Sciatic nerve (tissue), 2 donors: ENCODE results near the gene EIF5A. TPM values are rescaled to one million over a fixed set of nuclear protein-coding genes. Genes with fewer than 3 reads are reported as not detected.

Source experiments
- ATAC-seq: fragments of 200-7000 bp; cut with Tn5 transposase; one replicate; pipeline ENCODE4 v1.9.1; 2020; ENCODE audit warnings: mild to moderate bottlenecking, moderate library complexity
- DNase-seq: peaks from one replicate; pipeline ENCODE4 v3.0.0-alpha.2; 2020; ENCODE audit warnings: low spot score
- intact Hi-C: fragments of 100-400 bp; cut with DNase I; formaldehyde crosslinking; loops from one replicate; pipeline ENCODE4 v1.14.2; 2022
- total RNA-seq: library from RNA; stranded (reverse); fragmentation: NEBNext Ultra II Directional; extraction: Animal tissue kit (Norgen Biotek cat#: 25700); gene quantifications from one replicate; pipeline ENCODE4 v1.2.1, GENCODE V29; 2021
- donor health status: DM: no; HTN: no; CAD: no.
- donor health status: DM: no; HTN: no; CAD: no.

EIF5A gene
- total RNA-seq: 168 TPM

DNA sequence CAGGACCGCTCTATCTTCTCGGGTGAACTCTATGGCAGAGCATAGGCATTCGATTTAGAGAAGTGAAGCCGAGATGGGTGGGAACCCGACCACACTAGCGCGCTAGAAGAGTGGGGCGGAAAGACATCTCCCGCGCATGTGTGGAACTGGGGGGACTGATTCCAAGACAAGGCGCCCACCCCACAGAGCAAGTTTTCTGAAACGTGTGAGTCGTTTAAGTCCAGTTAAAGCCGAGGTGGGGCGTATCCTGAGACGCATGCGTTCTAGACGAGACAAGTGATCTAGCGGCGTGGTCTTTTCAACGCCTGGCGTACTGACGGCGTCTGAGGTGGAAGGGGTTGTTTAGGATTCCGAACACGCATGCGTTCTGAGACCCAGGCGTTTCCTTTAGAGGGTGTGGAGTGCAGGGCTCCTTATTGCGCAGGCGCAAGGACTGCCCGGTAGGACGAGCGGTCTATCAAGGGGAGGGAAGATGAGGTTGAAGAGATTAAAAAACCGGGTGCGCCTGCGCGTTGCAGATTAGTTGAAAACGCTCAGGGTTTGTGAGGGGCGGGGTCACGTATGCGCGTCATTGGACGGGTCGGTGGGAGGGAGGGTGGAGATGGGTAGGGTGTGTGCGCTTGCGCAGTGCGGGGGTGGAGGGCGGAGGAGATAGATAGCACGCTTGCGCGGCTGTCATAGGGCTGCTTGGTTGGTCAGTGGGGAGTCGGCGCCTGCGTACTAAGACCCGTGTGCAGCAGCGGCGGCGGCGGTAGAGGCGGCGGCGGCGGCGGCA lies at the start of gene EIF5A:
Gene EIF5A, plus strand, starts transcription at position 718 of the 775 bp plus-strand sequence. CDS start 2,008 bp downstream, outside the sequence.
- ATAC-seq: peak; percentile 97
- peak; percentile 100 for DNase-seq
- intact Hi-C loops: no loop called here

DNA sequence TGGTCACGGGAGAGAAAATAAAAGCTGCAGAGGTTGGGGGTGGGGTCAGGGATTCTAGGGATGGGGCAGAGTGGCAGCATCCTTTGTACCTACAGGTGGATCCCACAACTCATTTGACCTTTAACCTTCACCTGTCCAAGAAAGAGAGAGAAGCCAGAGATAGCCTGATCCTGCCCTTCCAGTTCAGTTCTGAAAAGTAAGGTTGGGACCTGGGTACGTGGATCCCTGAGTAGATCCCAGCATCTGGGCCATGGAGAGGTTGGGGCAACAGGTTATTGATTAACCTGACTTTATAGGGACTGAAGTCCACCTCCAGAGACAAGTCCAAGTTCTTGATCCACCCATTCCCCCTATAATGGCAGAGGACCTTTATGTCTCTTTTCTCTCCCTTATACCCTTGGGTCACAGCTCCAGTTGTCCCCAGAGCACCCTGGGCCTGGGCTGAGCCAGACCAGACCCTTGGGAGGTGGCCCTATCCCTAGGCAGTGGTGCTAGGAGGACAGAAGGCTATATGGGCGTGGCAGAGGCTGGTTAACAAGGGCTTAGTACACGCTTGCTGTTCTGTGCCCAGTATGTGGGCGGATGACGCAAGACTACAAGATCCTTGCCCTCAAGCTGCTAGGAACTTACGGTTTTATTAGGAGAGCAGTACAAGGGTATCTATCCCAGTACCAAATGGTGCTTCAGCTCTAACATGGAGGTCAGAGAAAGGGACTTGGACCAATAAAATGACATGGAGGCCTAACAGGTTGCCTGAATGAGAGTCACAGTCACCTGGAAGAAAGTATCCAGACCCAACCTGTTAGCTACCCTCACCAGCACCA lies 48.5 kb upstream of the EIF5A start:
- no peak for DNase-seq

DNA sequence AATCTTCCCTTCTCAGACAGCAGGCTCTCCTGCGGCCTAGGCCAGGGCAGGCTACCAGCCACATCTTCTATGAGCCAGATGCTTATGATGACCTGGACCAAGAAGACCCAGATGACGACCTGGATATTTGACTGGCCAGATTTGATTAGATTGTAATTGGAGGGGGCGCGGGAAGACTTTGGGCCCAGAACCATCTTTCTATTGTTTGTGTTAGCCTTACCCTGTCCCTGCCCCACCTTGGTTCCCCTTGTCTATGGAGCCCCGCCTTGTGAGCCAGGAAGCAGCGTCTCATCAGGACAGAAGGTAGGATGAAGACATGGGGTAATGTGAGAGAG lies 47.9 kb upstream of the EIF5A start:
- DNase-seq (no peak), ATAC-seq (no peak)
- intact Hi-C loops: no loop called here

More for the DNA sequence above, 48.5 kb upstream of the EIF5A start:
- intact Hi-C loops: no loop called here
- peak; percentile 5 for ATAC-seq

DNA sequence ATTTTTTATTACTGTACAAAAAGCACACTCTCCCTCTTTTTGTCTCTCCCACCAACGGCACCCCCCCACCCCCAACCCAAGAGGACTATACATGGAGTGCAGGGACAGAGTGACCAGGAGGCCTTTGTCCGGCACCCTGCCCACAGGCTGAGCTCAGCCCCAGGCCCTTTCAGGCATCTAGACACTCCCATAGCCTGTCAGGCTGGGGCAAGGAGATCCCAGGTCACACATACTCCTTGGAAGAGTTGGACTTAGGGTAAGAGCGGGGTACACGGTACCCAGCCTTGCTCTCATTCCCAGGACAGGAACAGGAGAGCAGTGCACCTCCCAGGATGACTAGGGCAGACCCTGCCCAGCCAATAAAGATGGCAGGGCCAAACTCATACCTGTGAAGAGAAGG lies 47.3 kb upstream of the EIF5A start:
- intact Hi-C loops: no loop called here

DNA sequence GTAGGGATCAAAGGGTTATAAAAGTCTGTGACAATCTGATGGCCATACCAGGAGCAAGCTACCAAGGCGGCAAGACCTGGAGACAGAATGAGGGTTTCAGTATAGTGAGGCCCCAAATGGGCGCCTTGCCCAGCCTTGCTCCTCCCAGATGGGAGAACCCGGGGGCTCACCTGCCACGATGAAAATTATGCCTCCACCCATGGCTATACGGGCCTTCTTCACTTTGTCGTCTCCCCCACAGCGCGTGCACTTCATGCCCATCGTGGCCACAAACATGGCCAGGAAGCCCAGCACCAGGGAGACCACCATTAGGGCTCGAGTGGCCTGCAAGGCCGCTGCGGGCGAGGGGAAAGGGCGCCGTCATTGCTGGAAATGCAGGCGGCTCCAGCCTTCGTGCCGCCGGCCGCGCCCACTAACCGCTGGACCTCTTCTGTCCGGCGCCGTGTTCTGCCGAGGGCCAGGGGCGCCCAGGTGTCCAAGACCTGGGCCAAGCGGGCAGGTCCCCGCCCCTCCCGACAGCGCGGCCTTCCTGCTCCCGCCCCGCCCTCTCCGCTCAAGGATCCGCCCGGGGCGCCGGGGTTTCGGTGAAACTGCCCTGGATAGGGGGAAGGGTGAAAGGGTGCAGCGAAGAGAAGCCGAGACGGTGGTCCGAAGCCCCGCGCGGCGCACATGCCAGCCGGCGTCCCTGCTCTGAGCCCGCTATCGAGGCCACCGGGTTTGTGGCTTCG lies 46.6 kb upstream of the EIF5A start:
- DNase-seq: no peak
- peak; percentile 29 for ATAC-seq
- intact Hi-C loops: no loop called here

More for the DNA sequence above, 47.3 kb upstream of the EIF5A start:
- DNase-seq: no peak
- ATAC-seq: no peak

DNA sequence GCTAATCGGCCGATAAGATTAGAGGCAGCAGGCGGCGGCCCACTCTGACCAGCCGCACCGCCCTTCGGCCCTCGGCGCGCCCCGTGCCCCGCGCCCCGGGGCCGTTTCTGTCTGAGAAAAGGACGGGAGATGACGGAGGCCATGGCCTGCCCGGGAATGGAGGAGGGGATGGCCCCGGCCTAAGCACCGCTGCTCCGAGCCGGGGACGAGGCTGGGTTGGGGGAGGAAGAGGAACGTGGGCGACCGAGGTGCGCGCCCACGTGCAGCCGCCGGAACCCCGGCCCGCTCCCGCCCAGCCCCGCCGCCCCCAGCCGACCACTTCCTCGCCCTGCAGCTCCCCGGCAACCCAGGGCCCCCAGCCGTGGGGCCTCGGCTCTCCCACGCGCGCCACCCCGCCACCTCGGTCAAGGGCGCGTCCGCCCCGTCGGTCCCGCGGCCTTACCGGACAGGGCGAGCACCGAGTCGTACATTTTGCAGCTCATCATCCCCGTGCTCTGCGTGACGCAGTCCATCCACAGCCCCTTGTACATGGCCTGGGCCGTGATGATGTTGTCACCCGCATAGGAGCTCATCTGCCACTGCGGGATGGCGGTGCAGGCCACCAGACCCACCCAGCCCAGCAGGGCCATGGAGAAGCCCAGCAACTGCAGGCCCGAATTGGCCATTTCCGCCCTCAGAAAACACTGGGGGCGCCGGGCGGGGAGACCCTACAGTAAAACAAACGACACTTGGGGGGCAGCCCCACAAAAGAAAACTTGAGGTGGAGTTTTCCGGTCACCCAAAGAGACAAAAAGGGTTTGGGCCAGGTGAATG lies 45.8 kb upstream of the EIF5A start:
- intact Hi-C loops: no loop called here
- ATAC-seq (no peak), DNase-seq (no peak)

DNA sequence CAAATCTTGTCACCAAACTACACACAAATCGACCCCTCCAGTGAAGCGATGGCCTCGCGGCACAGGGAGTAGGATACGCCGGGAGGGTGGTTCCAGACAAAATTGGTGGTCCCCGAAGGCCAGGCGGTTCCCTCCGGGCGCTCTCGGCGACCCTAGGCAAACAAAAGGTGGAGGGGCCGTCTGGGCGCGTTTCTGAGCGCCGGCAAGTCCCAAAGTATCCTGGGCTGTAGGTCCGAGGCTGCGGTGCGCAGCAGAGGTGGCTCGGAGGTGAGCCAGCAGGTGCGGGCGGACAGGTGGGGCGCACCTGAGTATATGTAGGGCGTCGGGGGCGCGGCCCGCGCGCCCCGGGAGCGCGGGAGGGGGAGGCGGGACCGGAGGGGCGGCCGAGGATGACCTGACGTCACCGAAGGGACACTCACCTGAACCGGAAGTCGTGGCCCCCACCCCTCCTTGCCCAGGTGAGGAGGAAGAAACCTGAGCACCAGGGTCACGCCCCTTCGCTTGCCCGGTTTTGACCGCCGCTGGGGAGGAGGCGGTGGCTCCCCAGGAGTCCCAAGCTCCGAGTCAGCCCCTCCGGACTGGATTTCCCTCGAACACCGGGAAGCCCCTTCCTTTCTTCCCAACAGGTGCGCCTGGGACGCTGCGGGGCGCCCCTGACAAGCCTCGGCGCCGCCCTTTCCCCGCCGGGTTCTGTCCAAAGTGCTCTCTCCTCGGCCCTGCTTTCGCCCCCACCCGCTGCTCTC lies 45.1 kb upstream of the EIF5A start, which contains the start of gene CLDN7:
Gene CLDN7, minus strand, starts transcription at position 287 of the 743 bp plus-strand sequence. CDS start 435 bp downstream, outside the sequence.
- DNase-seq: no peak
- intact Hi-C loops: no loop called here
- no peak for ATAC-seq

DNA sequence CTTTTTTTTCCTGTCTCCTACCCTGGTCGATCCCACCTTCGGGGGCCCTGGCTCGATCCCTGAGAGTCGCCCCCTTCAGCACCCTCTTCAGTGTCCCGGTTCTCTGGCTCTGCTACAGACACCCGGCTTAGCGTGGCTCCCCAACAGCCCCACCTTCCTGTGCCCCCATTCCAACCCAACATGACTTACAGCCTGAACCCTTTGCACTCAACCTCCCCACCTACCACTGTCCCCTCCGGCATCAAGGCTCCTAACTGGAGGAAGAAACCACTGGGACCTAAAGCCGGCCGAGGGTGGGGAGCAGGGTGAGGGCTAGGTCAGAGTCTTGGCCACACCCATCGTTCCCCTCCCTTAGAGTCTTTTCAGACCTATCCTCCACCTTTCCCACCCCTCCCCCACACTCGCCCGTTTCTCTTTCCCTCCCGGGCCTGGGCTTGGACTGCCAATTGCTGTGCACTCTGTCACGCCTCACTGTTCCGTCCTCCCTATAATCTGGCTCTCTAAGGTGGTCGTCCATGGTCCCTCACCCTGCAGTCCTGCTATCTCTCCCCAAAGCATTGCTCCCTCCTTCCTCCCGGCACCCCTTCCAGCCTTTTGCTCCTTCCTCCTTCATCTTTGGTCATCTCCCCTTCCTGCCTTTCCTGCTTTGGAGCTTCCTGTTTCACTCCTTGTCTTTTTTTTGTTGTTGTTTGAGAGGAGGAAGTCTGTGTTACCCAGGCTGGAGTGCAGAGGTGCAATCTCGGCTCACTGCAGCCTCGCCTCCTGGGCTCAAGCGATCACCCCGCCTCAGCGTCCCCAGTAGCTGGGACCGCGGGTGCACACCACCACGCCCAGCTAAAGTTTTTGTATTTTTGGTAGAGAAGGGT lies 44.3 kb upstream of the EIF5A start:
- DNase-seq: no peak
- intact Hi-C loops: no loop called here
- peak; percentile 19 for ATAC-seq

DNA sequence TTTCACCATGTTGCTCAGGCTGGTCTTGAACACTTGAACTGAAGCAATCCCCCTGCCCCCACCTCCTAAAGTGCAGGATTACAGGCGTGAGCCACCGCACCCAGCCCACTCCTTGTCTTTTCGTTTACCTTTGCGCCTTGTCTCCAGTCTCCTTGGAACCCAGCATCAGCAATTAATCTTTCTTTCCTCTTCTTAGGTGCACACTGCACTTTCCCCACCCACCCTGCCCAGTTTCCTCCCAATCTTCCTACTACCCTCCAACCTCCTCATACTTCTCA lies 43.7 kb upstream of the EIF5A start:
- DNase-seq (no peak), ATAC-seq (no peak)
- intact Hi-C loops: no loop called here

DNA sequence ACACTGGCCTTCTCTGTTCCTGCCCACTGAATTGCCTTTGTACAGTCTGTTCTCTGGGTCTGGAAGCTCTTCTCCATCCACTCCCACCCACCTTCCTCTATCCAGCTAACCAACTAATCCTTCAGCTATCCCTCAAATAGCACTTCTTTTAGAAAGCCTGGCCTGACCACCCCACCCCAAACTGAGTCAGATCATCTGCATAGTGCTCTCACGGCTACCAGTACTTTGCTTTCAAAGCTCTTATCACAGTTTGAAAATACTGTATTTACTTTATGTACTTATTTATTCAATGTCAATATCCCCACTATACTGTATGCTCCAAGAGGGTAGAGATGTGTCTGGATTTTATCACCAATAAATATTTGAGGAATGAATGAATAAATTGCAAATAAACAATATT lies 40.6 kb upstream of the EIF5A start:
- intact Hi-C loops: no loop called here
- no peak for ATAC-seq
- no peak for DNase-seq

DNA sequence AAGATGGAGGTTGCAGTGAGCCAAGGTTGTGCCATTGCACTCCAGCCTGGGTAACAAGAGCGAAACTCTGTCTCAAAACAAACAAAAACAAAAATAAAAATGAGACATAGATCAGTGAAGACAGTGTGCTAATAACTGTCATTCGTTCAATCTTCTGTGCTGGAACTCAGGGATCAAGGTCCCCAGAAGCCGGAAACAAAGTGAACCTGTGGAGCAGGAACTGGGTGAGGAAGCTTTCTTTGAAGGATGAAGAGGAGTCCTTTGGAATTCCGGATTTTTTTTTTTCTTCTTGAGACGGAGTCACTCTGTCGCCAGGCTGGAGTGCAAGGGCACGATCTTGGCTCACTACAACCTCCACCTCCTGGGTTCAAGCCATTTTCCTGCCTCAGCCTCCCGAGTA lies 28.0 kb upstream of the EIF5A start:
- DNase-seq (no peak), ATAC-seq (no peak)
- intact Hi-C loops: no loop called here

DNA sequence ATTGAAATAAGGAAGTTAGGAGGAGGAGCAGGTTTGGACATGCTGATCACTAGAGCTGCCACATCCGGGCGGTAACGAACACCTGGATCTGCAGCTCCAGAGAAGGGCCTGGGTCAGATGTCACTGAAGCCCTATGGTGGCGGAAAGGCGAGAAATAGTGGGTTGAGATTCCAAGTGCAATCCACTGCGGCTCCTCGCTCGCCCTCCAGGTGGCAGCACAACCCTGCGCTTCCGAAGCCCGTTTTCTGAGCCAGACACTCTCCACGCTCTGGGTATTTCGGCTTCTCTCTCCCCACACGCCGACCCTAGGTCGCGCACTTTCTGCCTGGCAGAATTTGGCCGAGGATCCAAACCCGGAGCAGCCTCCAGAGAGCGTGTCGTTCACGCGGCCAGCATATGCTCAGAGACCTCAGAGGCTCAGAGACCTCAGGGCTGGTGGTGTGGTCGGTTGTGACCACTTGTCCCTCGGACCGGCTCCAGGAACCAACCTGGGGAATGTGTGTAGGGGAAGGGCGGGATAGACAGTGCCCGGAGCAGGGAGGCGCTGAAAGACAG lies 26.8 kb upstream of the EIF5A start:
- peak; percentile 87 for DNase-seq
- intact Hi-C loops: no loop called here
- peak; percentile 90 for ATAC-seq

DNA sequence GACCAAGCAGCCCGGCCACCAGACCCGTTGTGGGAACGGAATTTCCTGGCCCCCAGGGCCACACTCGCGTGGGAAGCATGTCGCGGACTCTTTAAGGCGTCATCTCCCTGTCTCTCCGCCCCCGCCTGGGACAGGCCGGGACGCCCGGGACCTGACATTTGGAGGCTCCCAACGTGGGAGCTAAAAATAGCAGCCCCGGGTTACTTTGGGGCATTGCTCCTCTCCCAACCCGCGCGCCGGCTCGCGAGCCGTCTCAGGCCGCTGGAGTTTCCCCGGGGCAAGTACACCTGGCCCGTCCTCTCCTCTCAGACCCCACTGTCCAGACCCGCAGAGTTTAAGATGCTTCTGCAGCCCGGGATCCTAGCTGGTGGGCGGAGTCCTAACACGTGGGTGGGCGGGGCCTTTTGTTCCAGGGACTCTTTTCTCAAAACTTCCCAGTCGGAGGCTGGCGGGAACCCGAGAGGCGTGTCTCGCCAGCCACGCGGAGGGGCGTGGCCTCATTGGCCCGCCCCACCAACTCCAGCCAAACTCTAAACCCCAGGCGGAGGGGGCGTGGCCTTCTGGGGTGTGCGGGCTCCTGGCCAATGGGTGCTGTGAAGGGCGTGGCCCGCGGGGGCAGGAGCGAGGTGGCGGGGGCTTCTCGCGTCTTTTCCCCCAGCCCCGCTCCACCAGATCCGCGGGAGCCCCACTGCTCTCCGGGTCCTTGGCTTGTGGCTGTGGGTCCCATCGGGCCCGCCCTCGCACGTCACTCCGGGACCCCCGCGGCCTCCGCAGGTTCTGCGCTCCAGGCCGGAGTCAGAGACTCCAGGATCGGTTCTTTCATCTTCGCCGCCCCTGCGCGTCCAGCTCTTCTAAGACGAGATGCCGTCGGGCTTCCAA lies 26.1 kb upstream of the EIF5A start, which contains the start of gene SLC2A4:
Gene SLC2A4, plus strand, starts transcription at position 645 of the 879 bp plus-strand sequence. Its CDS starts 217 bp downstream, at position 862.
- DNase-seq (peak; percentile 96), ATAC-seq (peak; percentile 93)
- intact Hi-C loops: no loop called here

DNA sequence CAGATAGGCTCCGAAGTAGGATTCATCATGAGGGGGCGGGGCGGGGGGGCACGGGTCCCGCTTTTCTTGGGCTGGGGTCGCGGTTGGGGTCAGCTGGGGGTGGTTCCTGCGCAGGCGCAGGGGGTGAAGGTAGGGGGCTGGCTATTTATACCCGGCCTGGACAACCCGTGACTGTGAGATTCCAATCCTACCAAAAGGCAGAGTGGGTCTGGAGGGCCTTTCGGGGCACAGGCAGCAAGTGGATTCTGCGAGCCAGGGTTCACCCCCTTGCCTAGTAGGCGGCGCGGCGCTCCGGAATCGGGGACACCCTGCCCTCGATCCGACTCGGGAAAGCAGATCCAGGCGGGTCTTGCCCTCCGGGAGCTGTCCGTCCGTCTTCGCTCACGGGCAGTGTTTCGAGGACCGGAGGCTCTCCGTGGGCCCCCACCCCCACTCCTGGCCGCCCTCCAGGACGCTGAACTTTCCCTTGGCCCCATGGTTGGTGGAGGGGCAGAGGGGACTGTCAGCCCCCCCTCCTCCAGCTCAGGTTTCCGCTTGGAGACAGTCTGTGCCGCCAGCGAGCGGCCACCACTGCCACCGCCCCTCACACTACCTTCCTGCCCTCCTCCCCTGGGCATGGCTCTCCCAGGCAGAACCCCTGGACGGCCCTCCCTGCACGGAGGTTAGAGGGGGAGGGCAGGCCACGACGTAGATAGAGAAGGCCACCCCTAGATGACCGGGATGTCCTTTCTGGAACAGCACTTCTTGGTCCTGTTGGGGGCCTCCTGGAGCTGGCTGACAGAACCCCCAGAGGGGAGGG lies 25.3 kb upstream of the EIF5A start:
- peak; percentile 3 for ATAC-seq
- no peak for DNase-seq
- intact Hi-C loops: no loop called here

DNA sequence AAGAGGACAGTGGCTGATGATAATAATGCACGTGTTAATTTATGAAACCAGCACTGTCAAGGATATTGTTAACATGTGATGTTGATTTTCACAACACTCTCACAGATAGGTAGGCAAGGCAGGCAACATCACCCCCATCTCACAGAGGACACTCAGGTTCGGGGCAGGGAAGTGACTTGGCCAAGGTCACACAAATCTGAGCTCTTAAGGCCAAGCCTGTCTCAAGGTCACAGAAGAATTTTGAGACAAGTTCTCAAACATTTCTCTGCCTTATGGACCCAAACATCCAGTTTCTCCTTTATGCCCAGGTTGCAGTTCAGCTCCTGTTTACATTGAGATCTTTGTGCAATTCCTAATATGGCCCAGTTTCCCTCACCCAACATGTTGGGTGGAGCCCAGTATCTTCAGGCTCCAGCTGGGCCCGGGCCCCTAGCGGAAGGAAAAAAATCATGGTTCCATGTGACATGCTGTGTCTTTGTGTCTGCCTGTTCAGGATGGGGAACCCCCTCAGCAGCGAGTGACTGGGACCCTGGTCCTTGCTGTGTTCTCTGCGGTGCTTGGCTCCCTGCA lies 24.6 kb upstream of the EIF5A start:
- no peak for ATAC-seq
- intact Hi-C loops: no loop called here
- DNase-seq: no peak
